GM06990 (cell line): Measurements from ENCODE around the gene ABCC10.
"Not testable (repeated sequence)": the region's sequence is repeated elsewhere in the genome, so short reads cannot be mapped to it uniquely, and the experiment has no call there.

Experiments
- DNase-seq: peaks from one replicate; pipeline ENCODE4 v3.0.0-alpha.2; 2011; ENCODE audit not compliant: insufficient read length; ENCODE audit errors: extremely low read depth
- H3K27me3 ChIP-seq: replicated peaks from 2 replicates; pipeline ENCODE4 v1.6.0; 2011; ENCODE audit warnings: low read length; ENCODE audit not compliant: control insufficient read depth, insufficient read depth
- H3K36me3 ChIP-seq: 2 replicates; pipeline ENCODE4 v1.5.1; 2011; ENCODE audit warnings: low read length; ENCODE audit not compliant: control insufficient read depth, insufficient read depth
- H3K4me3 ChIP-seq: replicated peaks from 2 replicates; pipeline ENCODE4 v1.5.1; 2011; ENCODE audit warnings: low read depth, mild to moderate bottlenecking, control low read depth, low read length
- TF ChIP-seq, protein P1 (sequence below): IDR thresholded peaks from 2 replicates; pipeline ENCODE4 v1.5.1; 2011; ENCODE audit warnings: low read length, control low read depth, mild to moderate bottlenecking, inconsistent platforms; ENCODE audit not compliant: insufficient read depth, poor library complexity, severe bottlenecking

The ABCC10 gene

DNA sequence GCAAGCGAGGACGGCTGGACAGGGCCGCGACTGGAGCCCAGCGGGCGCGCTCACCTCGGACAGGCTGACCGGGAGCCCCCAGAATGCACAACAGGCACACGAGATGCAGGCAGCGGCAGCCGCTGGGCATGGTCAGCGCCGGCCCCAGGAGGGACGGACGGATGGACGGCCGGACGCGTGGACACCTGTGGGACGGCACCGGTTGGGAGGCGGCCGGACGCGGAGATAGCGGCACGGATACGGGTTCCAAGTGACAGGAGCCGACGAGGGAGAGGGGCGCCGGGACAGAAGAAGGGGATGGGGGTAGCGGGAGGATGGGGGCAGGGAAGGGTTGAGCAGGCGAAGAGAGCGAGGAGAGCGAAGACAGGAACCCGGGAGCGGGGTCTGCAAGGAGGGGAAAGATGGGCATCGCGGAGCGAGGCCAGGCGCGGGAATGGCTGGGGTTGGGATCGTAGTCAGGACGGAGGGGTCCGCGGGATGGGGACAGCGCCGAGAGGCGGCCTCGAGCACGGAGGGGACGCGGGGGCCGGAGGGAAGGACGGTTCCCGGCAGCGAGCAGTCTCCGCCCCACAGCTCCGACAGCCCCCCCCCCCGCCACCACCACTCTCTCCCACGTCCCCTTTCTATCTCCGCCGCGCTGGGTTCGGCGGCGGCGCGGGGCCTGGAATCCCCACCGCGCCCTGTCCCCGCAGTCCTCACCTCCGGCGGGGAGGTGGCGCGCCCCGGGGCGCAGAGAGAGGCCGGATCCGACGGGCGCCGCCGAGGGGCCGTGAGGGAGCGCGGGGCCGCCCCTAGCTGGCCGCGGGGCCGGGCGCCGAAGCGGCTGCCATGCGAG, 27.6 kb downstream of the ABCC10 start:
- DNase-seq, result peak; percentile 36
- TF ChIP-seq, protein P1, sequence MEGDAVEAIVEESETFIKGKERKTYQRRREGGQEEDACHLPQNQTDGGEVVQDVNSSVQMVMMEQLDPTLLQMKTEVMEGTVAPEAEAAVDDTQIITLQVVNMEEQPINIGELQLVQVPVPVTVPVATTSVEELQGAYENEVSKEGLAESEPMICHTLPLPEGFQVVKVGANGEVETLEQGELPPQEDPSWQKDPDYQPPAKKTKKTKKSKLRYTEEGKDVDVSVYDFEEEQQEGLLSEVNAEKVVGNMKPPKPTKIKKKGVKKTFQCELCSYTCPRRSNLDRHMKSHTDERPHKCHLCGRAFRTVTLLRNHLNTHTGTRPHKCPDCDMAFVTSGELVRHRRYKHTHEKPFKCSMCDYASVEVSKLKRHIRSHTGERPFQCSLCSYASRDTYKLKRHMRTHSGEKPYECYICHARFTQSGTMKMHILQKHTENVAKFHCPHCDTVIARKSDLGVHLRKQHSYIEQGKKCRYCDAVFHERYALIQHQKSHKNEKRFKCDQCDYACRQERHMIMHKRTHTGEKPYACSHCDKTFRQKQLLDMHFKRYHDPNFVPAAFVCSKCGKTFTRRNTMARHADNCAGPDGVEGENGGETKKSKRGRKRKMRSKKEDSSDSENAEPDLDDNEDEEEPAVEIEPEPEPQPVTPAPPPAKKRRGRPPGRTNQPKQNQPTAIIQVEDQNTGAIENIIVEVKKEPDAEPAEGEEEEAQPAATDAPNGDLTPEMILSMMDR, result no peak
- Histone ChIP-seq H3K4me3 (peak overlapping the region; percentile 56), H3K36me3 (peaks cover 13% of the 10 kb centered on the region), H3K27me3 (no peaks in the 10 kb centered on the region)

DNA sequence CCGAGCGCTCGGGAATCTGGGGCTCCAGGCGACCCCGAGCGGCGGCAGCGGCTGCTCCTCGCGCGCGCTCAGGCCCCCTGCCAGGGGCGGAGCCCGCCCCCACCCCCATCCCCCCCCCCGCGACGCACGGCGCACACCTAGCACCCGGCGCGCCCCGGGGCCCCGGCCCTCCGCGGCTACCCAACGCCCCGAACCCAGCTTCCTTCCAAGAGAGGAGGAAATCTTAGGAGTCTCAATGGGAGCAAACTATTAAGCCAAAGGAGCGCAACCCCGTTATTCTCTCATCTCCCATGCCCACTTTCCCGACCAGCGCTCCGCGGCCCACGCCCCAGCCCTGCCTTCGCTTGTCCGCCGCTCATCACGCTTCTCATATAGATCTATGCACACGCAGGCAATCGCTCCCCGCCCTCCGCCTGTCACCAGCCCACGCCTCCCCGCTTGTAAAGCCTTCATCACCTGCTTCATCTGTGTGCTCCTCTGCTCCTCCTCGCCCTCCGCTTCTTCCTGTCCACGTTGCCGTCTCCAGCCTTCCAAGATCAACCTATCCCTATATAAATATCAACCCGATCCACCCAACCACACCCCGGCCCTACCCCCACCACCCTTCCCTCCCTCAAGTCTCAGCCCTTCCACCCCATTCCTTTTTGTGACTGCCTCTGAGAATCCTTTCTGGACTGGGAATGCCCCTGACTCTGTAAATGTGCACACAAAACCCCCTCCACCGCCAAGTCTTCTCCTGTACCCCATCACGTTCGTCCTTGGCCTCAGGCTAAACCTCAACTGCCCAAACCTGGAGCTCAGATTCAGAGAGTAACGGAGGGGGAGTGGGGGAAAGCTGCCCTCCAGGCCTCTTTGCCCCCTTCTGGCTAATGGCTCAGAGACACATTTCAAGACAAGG, 28.4 kb downstream of the ABCC10 start, which contains the start of gene DLK2:
DLK2 (minus strand) TSS at position 18 of the 898 bp plus-strand sequence. CDS start 723 bp downstream, outside the sequence.
- peak; percentile 64 for DNase-seq
- Histone ChIP-seq H3K36me3 (peaks cover 7% of the 10 kb centered on the region), H3K27me3 (no peaks in the 10 kb centered on the region), H3K4me3 (peak within 1 kb of the TSS; percentile 61)
- TF ChIP-seq, protein P1, result no peak

DNA sequence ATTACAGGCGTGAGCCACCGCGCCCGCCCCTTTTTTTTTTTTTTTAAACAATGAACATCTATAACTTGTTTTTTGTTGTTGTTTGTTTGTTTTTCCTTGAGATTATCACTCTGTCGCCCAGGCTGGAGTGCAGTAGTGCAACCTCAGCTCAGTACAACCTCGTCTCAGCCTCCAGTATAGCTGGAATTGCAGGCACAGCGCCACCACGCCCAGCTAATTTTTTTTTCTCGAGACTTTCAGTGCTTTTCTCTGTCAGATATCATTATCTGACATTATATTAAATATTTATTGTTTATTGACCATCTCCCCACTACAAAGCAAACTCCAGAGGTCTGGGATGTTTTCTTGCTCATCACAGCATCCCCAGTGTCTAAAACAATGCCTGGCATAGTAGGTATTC, 30.3 kb downstream of the ABCC10 start:
- Histone ChIP-seq H3K27me3 (no peaks in the 10 kb centered on the region), H3K36me3 (no peaks in the 10 kb centered on the region), H3K4me3 (no peak overlapping the region)
- TF ChIP-seq, protein P1, result no peak
- DNase-seq, result no peak

DNA sequence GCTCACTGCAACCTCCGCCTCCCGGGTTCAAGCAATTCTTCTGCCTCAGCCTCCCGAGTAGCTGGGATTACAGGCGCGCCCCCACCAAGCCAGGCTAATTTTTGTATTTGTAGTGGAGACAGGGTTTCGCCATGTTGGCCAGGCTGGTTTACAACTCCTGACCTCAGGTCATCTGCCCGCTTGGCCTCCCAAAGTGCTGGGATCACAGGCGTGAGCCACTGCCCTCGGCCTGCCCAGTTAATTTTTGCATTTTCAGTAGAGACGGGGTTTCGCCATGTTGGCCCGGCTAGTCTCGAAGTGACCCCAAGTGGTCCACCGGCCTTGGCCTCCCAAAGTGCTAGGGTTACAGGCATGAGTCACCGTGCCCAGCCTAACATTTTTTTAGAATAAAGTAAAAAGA, 30.8 kb downstream of the ABCC10 start:
- DNase-seq, H3K27me3 ChIP-seq, H3K36me3 ChIP-seq, H3K4me3 ChIP-seq: not testable (repeated sequence)

DNA sequence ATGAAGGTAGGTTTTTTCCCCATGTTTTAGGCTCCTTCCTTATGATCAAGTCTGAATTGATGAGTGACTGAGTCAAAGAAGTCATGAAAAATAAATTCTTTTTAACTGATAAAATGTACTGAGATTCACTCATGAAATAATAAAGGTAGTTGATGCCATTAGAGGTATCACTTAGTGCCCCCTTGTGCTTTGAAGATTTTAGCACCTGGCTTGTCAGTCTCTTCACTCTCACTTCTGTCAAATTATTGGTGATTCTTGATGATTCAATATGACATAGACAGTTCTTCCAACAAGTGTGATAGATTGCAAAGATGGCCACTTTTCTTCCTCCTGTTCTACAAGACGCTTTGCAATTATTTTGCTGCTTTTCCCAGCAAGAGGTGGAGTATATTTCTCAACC, 32.2 kb downstream of the ABCC10 start:
- no peaks in the 10 kb centered on the region for H3K27me3 ChIP-seq
- TF ChIP-seq, protein P1, result no peak
- no peaks in the 10 kb centered on the region for H3K36me3 ChIP-seq
- no peak overlapping the region for H3K4me3 ChIP-seq
- no peak for DNase-seq

DNA sequence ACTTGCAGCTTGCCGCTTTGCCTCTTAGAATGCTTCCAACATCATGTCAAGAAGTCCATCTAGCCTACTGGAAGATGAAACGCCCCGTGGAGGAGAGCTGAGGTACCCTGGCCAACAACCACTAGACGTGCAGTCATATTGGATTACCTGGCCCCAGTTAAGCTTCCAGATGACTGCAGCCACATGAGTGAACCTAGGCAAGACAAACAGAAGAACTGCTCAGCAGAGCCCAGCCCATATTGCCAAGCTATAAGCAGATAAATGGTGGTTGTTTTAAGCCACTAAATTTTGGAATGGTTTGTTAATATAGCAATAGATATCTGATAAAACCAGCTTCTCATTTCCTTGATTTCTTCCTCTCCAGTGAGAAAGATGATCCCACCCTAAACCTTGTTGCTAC, 32.7 kb downstream of the ABCC10 start:
- DNase-seq, result no peak
- H3K27me3 ChIP-seq, result no peaks in the 10 kb centered on the region
- H3K4me3 ChIP-seq, result no peak overlapping the region
- no peaks in the 10 kb centered on the region for H3K36me3 ChIP-seq
- TF ChIP-seq, protein P1, result no peak
